ENCODE measurements around the gene SLC35F3. TPM values are rescaled to one million over a fixed set of nuclear protein-coding genes. Genes with fewer than 3 reads are reported as not detected.

Gene SLC35F3
- polyA plus RNA-seq, 1 donor from 2014 or later, result 13.9 TPM

DNA sequence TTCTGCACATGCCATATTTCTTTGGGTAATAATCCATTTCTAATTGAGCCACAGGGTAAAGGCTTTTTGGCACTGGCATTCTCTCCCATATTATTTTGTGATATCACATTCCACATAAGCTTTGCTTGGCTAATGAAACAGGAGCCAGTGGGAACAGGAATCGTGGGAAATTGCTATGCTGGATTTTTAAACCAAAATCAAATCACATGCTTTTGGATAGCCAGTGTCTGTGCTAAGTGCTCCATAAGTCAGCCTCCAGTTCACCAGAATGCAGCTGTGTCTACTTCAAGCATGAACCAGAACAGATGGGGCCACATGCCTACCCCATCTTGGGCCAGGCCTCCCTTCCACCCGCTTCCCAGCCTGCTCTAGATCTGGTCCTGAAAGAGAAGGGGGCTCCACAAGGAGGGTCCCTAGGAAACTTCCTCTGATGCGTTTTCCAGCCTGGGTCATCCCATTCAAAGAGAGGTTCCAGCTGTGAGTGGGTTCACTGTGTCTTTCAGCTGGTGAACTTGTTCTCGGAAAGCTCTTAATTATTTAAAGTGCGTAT is 337.5 kb downstream of the SLC35F3 start:
- no peaks in the 10 kb centered on the region for H3K9me2 ChIP-seq (ENCODE audit: insufficient read depth, low read length)
- no peak overlapping the region for H3K9ac ChIP-seq (ENCODE audit: low read length)
- no peaks in the 10 kb centered on the region for H3K36me3 ChIP-seq (ENCODE audit: insufficient read depth, low read length)
- H2AFZ ChIP-seq (ENCODE audit: low read depth, low read length), result no peak overlapping the region
- no peaks in the 10 kb centered on the region for H3F3A ChIP-seq (ENCODE audit: insufficient read depth, low read length, poor library complexity, severe bottlenecking)
- H4K20me1 ChIP-seq (ENCODE audit: insufficient read depth), result no peaks in the 10 kb centered on the region
- H3K79me2 ChIP-seq (replicated peaks; ENCODE audit: insufficient read depth, low read length), result no peaks in the 10 kb centered on the region
- no peak overlapping the region for H3K4me2 ChIP-seq (ENCODE audit: low read length)
- TF ChIP-seq POLR2AphosphoS5 (IDR thresholded peaks at IDR 0.05), result no peak
- TF ChIP-seq, protein P1, sequence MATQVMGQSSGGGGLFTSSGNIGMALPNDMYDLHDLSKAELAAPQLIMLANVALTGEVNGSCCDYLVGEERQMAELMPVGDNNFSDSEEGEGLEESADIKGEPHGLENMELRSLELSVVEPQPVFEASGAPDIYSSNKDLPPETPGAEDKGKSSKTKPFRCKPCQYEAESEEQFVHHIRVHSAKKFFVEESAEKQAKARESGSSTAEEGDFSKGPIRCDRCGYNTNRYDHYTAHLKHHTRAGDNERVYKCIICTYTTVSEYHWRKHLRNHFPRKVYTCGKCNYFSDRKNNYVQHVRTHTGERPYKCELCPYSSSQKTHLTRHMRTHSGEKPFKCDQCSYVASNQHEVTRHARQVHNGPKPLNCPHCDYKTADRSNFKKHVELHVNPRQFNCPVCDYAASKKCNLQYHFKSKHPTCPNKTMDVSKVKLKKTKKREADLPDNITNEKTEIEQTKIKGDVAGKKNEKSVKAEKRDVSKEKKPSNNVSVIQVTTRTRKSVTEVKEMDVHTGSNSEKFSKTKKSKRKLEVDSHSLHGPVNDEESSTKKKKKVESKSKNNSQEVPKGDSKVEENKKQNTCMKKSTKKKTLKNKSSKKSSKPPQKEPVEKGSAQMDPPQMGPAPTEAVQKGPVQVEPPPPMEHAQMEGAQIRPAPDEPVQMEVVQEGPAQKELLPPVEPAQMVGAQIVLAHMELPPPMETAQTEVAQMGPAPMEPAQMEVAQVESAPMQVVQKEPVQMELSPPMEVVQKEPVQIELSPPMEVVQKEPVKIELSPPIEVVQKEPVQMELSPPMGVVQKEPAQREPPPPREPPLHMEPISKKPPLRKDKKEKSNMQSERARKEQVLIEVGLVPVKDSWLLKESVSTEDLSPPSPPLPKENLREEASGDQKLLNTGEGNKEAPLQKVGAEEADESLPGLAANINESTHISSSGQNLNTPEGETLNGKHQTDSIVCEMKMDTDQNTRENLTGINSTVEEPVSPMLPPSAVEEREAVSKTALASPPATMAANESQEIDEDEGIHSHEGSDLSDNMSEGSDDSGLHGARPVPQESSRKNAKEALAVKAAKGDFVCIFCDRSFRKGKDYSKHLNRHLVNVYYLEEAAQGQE (IDR thresholded peaks at IDR 0.05; ENCODE audit: borderline replicate concordance), result no peak
- no peak for TF ChIP-seq RAD21 (conservative IDR thresholded peaks at IDR 0.05)
- TF ChIP-seq MXI1 (conservative IDR thresholded peaks at IDR 0.05; ENCODE audit: poor library complexity, severe bottlenecking), result no peak
- TF ChIP-seq EP300 (conservative IDR thresholded peaks at IDR 0.05; ENCODE audit: poor library complexity, severe bottlenecking), result no peak
- TF ChIP-seq TAF1 (IDR thresholded peaks at IDR 0.05; ENCODE audit: low read depth), result no peak
- TF ChIP-seq, protein P2, sequence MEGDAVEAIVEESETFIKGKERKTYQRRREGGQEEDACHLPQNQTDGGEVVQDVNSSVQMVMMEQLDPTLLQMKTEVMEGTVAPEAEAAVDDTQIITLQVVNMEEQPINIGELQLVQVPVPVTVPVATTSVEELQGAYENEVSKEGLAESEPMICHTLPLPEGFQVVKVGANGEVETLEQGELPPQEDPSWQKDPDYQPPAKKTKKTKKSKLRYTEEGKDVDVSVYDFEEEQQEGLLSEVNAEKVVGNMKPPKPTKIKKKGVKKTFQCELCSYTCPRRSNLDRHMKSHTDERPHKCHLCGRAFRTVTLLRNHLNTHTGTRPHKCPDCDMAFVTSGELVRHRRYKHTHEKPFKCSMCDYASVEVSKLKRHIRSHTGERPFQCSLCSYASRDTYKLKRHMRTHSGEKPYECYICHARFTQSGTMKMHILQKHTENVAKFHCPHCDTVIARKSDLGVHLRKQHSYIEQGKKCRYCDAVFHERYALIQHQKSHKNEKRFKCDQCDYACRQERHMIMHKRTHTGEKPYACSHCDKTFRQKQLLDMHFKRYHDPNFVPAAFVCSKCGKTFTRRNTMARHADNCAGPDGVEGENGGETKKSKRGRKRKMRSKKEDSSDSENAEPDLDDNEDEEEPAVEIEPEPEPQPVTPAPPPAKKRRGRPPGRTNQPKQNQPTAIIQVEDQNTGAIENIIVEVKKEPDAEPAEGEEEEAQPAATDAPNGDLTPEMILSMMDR (IDR thresholded peaks at IDR 0.05; ENCODE audit: poor library complexity, severe bottlenecking), result no peak
- no peak for TF ChIP-seq SMC3 (conservative IDR thresholded peaks at IDR 0.05; ENCODE audit: poor library complexity)
- TF ChIP-seq EZH2 (IDR thresholded peaks at IDR 0.05; ENCODE audit: borderline replicate concordance, insufficient read depth, low read length, poor library complexity, severe bottlenecking), result no peak
- H3K9me3 ChIP-seq (ENCODE audit: low read length), result peaks cover 8% of the 10 kb centered on the region
- no peaks in the 10 kb centered on the region for H3K27me3 ChIP-seq (ENCODE audit: insufficient read depth, low read depth, low read length)
- H3K27ac ChIP-seq (ENCODE audit: low read length), result no peak overlapping the region
- H3K4me3 ChIP-seq (ENCODE audit: low read length), result no peak overlapping the region

DNA sequence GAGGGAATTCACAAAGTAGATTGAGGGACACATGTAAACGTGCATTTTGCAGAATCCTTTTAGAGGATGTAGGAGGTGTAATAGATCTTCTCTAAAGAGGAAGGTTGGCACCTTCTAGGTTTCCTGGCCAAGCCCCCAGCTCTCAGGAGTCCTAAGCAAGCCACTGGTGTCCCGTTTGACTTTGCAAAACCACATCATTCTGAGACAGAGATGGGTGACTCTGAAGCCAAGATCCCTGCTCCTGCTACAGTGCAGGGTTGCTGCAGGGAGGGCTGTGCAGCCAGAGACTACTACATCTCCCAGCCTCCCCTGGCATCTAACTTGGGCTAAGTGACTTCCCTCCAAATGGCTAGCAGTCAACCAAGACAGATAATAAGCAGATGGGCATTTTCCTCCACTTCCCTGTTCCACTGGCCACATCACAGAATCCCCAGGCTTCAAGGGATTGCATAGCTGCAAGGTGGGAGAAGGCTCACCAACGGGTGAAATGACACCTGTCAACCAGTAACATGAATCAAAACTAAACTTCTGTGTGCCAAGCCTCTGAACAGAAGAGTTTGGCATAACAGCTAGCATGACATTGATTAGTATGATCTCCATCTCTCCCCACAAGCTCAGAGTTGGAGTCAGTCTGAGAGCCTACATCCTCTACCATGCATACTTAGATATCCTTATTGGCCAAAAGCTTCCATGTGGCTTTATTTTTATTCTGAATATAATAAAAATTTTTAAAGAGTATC is 339.2 kb downstream of the SLC35F3 start:
- H3K9me3 ChIP-seq (ENCODE audit: low read length), result peaks cover 8% of the 10 kb centered on the region
- TF ChIP-seq RAD21 (conservative IDR thresholded peaks at IDR 0.05) (no peak), EZH2 (IDR thresholded peaks at IDR 0.05; ENCODE audit: borderline replicate concordance, insufficient read depth, low read length, poor library complexity, severe bottlenecking) (no peak), POLR2AphosphoS5 (IDR thresholded peaks at IDR 0.05) (no peak), TAF1 (IDR thresholded peaks at IDR 0.05; ENCODE audit: low read depth) (no peak), SMC3 (conservative IDR thresholded peaks at IDR 0.05; ENCODE audit: poor library complexity) (no peak), EP300 (conservative IDR thresholded peaks at IDR 0.05; ENCODE audit: poor library complexity, severe bottlenecking) (no peak), MXI1 (conservative IDR thresholded peaks at IDR 0.05; ENCODE audit: poor library complexity, severe bottlenecking) (no peak)
- TF ChIP-seq, protein P2 (IDR thresholded peaks at IDR 0.05; ENCODE audit: poor library complexity, severe bottlenecking), result no peak
- TF ChIP-seq, protein P1 (IDR thresholded peaks at IDR 0.05; ENCODE audit: borderline replicate concordance), result no peak
- no peaks in the 10 kb centered on the region for H3F3A ChIP-seq (ENCODE audit: insufficient read depth, low read length, poor library complexity, severe bottlenecking)

More for the DNA sequence above, 339.2 kb downstream of the SLC35F3 start:
- no peak overlapping the region for H3K4me3 ChIP-seq (ENCODE audit: low read length)
- no peak overlapping the region for H3K27ac ChIP-seq (ENCODE audit: low read length)
- H3K4me2 ChIP-seq (ENCODE audit: low read length), result no peak overlapping the region
- no peaks in the 10 kb centered on the region for H3K27me3 ChIP-seq (ENCODE audit: insufficient read depth, low read depth, low read length)
- no peak overlapping the region for H2AFZ ChIP-seq (ENCODE audit: low read depth, low read length)
- no peaks in the 10 kb centered on the region for H4K20me1 ChIP-seq (ENCODE audit: insufficient read depth)
- no peaks in the 10 kb centered on the region for H3K79me2 ChIP-seq (replicated peaks; ENCODE audit: insufficient read depth, low read length)
- H3K36me3 ChIP-seq (ENCODE audit: insufficient read depth, low read length), result no peaks in the 10 kb centered on the region
- H3K9ac ChIP-seq (ENCODE audit: low read length), result no peak overlapping the region
- H3K9me2 ChIP-seq (ENCODE audit: insufficient read depth, low read length), result no peaks in the 10 kb centered on the region
